ENCODE results near the gene PRSS57.
A peak's percentile ranks its signal among the peaks of the same experiment; 100 is the strongest.

- peak; percentile 63 for TF ChIP-seq GABPB1 (CRISPR knock-in tag; IDR thresholded peaks at IDR 0.05)
- no peak for TF ChIP-seq KLF9 (CRISPR knock-in tag; IDR thresholded peaks at IDR 0.05; ENCODE audit: low read depth)
Measured at GRCh38 chr19:728011-728410, 32.8 kb upstream of the PRSS57 start.

All from HepG2 (cell line).